ENCODE data around the gene TBK1. TPM values are rescaled to one million over a fixed set of nuclear protein-coding genes. Genes with fewer than 3 reads are reported as not detected.

The TBK1 gene
- polyA plus RNA-seq, 3 donors: 14.3 to 24.7 (median 15.5) TPM

GRCh38 chr12:64476844-64477243 lies 24.9 kb downstream of the TBK1 start:
- no CpG with 5 or more reads among the region's 2 CpGs for WGBS (ENCODE audit: insufficient coverage)
- Histone ChIP-seq H3K27me3 (ENCODE audit: control insufficient read depth in 2 of 2, insufficient read depth in 2 of 2, low read length in 2 of 2) (no peaks in the 10 kb centered on the region), H3K9me3 (replicated peaks in 1 of 2; ENCODE audit: control insufficient read depth in 1 of 2, insufficient read depth in 1 of 2, low read length in 2 of 2) (peaks cover 0 to 6% of the 10 kb centered on the region in 2 donors), H3K4me3 (replicated peaks in 1 of 3; ENCODE audit: low read depth in 2 of 3, low read length in 3 of 3) (no peak overlapping the region), H3K36me3 (replicated peaks in 1 of 2; ENCODE audit: control insufficient read depth in 1 of 2, insufficient read depth in 2 of 2, low read length in 2 of 2) (peaks cover 77 to 100% of the 10 kb centered on the region in 2 donors), H2AFZ (ENCODE audit: insufficient read depth, low read depth, low read length, poor library complexity, severe bottlenecking) (no peak overlapping the region), H3K79me2 (ENCODE audit: insufficient read depth, low read length) (peaks cover 21% of the 10 kb centered on the region), H3K27ac (ENCODE audit: low read depth in 1 of 2, low read length in 2 of 2) (no peak overlapping the region), H4K20me1 (ENCODE audit: insufficient read depth, low read length) (peaks cover 33% of the 10 kb centered on the region), H3K4me1 (ENCODE audit: control insufficient read depth in 1 of 2, insufficient read depth in 2 of 2, low read length in 2 of 2) (no peaks in the 10 kb centered on the region), H3K9ac (ENCODE audit: insufficient read depth, low read length, poor library complexity, severe bottlenecking) (no peak overlapping the region), H3K4me2 (replicated peaks; ENCODE audit: extremely low read depth, low read length, poor library complexity, severe bottlenecking) (no peak overlapping the region)
- Mint-ChIP-seq H3K4me3 (no peak overlapping the region), H3K9me3 (peaks cover 4 to 15% (median 11%) of the 10 kb centered on the region in 7 donors), H3K36me3 (peaks cover 74 to 83% of the 10 kb centered on the region in 2 donors), H3K27ac (no peak overlapping the region), H3K27me3 (ENCODE audit: low read depth in 3 of 3) (no peaks in the 10 kb centered on the region), H3K4me1 (no peaks in the 10 kb centered on the region)
- no peak for DNase-seq
- intact Hi-C loops (cut with micrococcal nuclease): no loop called here
- no peak for TF ChIP-seq CTCF (IDR thresholded peaks at IDR 0.05)

- H3K27ac Mint-ChIP-seq: no peak overlapping the region
- H3K79me2 ChIP-seq (ENCODE audit: insufficient read depth, low read length): peaks cover 21% of the 10 kb centered on the region
These were observed 26.7 kb downstream of the TBK1 start for GRCh38 chr12:64478661-64479060.

More at GRCh38 chr12:64478661-64479060, 26.7 kb downstream of the TBK1 start:
- H3K4me2 ChIP-seq (replicated peaks; ENCODE audit: extremely low read depth, low read length, poor library complexity, severe bottlenecking): no peak overlapping the region
- H3K9me3 Mint-ChIP-seq: peaks cover 4 to 15% (median 11%) of the 10 kb centered on the region in 7 donors
- no peak for TF ChIP-seq CTCF (IDR thresholded peaks at IDR 0.05)
- peaks cover 26% of the 10 kb centered on the region for H4K20me1 ChIP-seq (ENCODE audit: insufficient read depth, low read length)
- peaks cover 80 to 100% of the 10 kb centered on the region in 2 donors for H3K36me3 ChIP-seq (replicated peaks in 1 of 2; ENCODE audit: control insufficient read depth in 1 of 2, insufficient read depth in 2 of 2, low read length in 2 of 2)
- peaks cover 63 to 74% of the 10 kb centered on the region in 2 donors for H3K36me3 Mint-ChIP-seq
- no peak overlapping the region for H3K4me3 ChIP-seq (replicated peaks in 1 of 3; ENCODE audit: low read depth in 2 of 3, low read length in 3 of 3)
- H2AFZ ChIP-seq (ENCODE audit: insufficient read depth, low read depth, low read length, poor library complexity, severe bottlenecking): no peak overlapping the region
- H3K27me3 ChIP-seq (ENCODE audit: control insufficient read depth in 2 of 2, insufficient read depth in 2 of 2, low read length in 2 of 2): no peaks in the 10 kb centered on the region
- H3K9ac ChIP-seq (ENCODE audit: insufficient read depth, low read length, poor library complexity, severe bottlenecking): no peak overlapping the region
- H3K9me3 ChIP-seq (replicated peaks in 1 of 2; ENCODE audit: control insufficient read depth in 1 of 2, insufficient read depth in 1 of 2, low read length in 2 of 2): peaks cover 0 to 6% of the 10 kb centered on the region in 2 donors
- H3K27me3 Mint-ChIP-seq (ENCODE audit: low read depth in 3 of 3): no peaks in the 10 kb centered on the region
- H3K4me3 Mint-ChIP-seq: no peak overlapping the region
- intact Hi-C loops (cut with micrococcal nuclease): no loop called here
- no peak for DNase-seq
- no peaks in the 10 kb centered on the region for H3K4me1 Mint-ChIP-seq
- no peaks in the 10 kb centered on the region for H3K4me1 ChIP-seq (ENCODE audit: control insufficient read depth in 1 of 2, insufficient read depth in 2 of 2, low read length in 2 of 2)
- H3K27ac ChIP-seq (ENCODE audit: low read depth in 1 of 2, low read length in 2 of 2): no peak overlapping the region

Measured in CD14-positive monocyte (primary cell).